C4-2B (cell line): ENCODE results near the gene LRRC57.

Experiments used
- H3K27ac ChIP-seq: fragments of 450-650 bp; 2 replicates; pipeline ENCODE4 v1.5.1; 2017
- ZFX ChIP-seq: fragments of 450-650 bp; IDR thresholded peaks from 2 replicates; pipeline ENCODE4 v1.6.1; 2017
- TF ChIP-seq, protein P1 (sequence below): fragments of 450-650 bp; conservative IDR thresholded peaks from 2 replicates; pipeline ENCODE4 v1.5.1; 2017; ENCODE audit warnings: mild to moderate bottlenecking

The LRRC57 gene

DNA sequence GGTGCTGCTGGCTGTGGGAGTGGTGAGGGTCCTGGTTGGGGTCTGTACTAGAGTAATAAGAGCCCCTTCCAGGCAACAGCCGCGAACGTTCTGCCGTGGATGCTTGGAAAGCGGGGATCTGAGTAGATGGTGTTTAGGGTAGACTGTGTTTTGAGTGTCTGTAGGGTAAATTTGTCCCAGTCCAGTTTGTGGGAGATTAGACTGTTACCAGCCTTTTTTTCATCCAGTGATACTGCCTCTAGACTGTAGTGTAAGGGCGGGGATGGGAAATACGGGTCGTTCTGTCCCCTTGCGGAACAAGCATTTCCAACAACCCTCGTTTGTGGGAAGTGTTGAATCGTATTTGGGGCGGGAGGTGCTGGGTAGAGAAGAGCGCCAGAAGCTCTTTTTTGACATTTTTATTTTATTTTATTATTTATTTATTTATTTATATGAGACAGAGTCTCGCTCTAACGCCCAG lies 469 bp upstream of the LRRC57 start:
- peak overlapping the region; percentile 82 for H3K27ac ChIP-seq
- no peak for TF ChIP-seq ZFX
- TF ChIP-seq, protein P1, sequence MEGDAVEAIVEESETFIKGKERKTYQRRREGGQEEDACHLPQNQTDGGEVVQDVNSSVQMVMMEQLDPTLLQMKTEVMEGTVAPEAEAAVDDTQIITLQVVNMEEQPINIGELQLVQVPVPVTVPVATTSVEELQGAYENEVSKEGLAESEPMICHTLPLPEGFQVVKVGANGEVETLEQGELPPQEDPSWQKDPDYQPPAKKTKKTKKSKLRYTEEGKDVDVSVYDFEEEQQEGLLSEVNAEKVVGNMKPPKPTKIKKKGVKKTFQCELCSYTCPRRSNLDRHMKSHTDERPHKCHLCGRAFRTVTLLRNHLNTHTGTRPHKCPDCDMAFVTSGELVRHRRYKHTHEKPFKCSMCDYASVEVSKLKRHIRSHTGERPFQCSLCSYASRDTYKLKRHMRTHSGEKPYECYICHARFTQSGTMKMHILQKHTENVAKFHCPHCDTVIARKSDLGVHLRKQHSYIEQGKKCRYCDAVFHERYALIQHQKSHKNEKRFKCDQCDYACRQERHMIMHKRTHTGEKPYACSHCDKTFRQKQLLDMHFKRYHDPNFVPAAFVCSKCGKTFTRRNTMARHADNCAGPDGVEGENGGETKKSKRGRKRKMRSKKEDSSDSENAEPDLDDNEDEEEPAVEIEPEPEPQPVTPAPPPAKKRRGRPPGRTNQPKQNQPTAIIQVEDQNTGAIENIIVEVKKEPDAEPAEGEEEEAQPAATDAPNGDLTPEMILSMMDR: no peak

DNA sequence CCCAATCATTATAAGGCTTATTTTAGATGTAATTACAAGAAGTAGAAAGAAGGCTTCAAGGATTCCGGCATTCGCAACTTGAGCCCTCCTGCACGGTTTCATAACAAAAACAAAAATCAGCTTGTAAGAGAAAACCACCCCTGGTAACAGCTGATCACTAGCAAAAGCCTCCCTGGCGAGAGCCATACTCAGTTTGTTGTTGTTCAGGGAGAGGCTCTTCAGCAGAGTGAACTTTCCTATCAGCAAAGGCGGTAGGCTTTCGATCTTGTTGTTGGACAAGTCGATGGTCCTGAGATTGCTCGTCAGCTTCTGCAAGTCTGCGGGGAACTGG lies 710 bp downstream of the LRRC57 start:
- TF ChIP-seq, protein P1: no peak
- no peak for TF ChIP-seq ZFX
- peak overlapping the region; percentile 82 for H3K27ac ChIP-seq

DNA sequence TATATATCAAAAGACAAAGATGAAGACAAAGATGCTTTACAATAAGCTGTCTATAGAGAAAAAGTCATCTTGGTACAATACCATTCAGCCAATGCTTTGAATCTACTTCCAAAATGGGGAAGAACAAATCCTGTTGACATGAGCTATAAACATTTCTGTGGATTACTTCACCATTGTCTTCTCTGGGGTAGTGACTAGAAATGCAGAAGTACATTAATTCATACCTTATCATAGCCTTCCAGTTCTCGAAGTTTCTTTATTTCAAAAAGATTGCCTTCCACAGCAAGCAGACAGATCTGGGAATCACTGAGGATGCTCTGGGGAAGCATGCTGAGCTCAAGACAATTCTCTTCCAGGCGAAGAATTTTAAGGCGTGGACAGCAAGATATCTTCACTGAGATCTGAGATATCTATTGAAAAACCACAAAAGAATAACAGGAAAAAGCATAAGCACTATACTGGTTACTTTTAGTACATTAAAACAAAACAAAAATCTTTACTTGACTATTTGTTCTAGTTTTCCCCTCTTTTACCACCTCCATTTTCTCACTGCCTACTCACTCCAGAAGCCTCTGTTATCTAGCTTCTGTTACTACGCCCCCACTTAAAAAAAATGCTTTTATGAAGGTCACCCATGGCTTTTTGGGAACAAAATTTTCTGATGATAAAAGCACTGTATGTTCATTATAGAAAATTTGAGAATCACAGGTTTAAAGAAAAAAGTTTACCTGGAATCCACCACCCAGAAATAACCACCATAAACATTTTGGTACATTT lies 3.6 kb downstream of the LRRC57 start:
- H3K27ac ChIP-seq: no peak overlapping the region

DNA sequence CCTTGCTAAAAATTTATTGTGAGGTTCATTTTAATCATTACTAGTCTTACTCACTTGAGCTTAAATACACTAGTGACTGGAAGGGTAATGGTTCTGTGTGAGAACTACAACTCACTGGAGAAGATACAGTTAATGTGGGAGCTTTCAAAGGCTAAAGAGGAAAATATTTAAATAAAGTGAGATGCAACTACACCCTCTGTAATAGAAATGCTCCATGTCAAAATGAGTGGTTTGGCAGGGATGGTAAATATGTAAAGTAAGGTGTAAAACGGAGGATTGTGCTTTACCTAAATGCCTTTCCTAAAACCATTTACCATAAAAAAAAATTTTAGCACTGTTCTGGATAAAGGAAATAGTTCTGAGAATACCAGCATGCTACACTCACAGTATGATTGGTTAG lies 15.3 kb downstream of the LRRC57 start:
- TF ChIP-seq, protein P1: no peak
- no peak for TF ChIP-seq ZFX
- no peak overlapping the region for H3K27ac ChIP-seq

More for the DNA sequence above, 3.6 kb downstream of the LRRC57 start:
- no peak for TF ChIP-seq ZFX
- TF ChIP-seq, protein P1: no peak

DNA sequence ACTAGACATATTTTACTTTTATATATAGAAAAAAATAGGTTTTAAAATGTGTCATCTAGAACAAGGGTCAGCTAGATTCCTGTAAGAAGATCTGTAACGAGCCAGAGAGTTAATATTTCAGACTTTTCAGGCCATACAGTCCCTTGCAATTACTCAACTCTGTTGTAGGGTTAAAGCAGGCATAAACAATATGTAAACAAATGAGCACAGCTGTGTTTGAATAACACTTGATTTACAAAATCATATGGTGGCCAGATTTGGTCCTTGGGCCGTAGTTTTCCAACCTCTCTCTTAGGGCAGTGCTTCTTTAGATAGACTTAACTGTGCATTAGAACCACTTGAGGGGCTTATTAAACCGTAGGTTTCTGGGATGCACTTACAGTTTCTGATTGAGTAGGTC lies 19.6 kb downstream of the LRRC57 start:
- no peak overlapping the region for H3K27ac ChIP-seq
- no peak for TF ChIP-seq ZFX
- TF ChIP-seq, protein P1: no peak

DNA sequence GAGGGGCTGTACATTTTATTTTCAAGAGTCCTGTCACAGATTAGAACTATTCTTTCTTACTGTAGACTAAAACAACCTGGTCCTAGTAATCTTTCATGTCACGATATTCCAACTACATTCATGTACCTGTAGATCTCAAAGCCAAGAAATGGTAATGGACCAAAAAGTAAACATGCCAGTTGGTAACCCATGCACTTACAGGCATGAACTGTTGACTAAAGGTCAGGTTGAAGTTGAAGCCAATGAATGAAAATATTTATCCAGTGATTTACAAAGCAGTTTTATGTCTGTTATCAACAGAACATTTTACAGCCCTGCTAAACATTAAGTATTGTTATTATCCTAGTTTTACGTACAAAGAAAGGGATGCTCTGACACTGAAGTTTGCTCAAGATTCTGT lies 25.3 kb downstream of the LRRC57 start:
- TF ChIP-seq ZFX: no peak
- TF ChIP-seq, protein P1: no peak
- no peak overlapping the region for H3K27ac ChIP-seq

DNA sequence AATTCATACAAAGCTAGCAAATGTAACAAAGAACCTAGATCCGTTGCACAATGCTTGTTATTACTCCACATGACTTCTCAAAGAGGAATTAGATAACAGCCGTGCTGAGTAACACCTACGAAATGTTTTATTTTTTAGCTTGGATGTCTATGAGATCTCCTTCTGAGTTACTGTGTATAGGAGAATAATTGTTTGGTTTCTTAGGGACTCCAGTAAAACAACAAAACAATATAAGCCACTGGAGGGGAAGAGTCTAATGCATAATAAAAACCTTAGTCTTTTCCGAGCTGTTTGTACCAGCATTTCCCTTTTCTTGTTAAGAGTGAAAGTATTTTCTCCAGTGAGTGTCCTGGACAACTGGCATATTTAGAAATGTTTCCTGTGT lies 37.6 kb downstream of the LRRC57 start:
- TF ChIP-seq, protein P1: no peak
- TF ChIP-seq ZFX: no peak
- H3K27ac ChIP-seq: no peak overlapping the region
